Suppressor macrophage treated with lipopolysaccharide for 4 hours (primary cell): Measurements from ENCODE around the gene PCSK2.
A peak's percentile ranks its signal among the peaks of the same experiment; 100 is the strongest.

Experiments
- DNase-seq: peaks from one replicate; pipeline ENCODE4 v3.0.0-alpha.2; 2020

The PCSK2 gene

GRCh38 chr20:17406051-17406590 is 179.3 kb downstream of the PCSK2 start:
- DNase-seq, result no peak

- no peak for DNase-seq
Measured at GRCh38 chr20:17407550-17407949, 180.7 kb downstream of the PCSK2 start.

GRCh38 chr20:17417225-17417624 is 190.4 kb downstream of the PCSK2 start:
- DNase-seq, result no peak

DNA sequence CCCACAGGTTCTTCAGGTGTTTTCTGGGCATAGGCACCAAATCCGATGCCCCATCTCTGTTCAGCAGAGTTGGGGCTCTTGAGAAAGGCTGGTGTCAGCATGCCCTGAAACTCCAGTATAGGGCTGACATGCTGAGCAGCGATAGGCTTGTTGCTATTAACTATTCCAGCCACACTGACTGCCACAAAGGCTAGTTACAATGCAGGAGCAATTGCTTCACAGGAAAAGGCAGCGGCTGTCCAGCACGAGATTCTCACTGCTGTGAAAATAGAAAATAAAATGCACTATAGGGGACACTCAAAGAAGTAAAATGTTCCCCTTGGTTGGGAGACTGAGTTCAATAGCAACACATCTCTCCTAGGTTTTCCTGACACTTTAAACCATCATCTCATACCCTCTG is 191.9 kb downstream of the PCSK2 start:
- DNase-seq, result no peak

- DNase-seq, result no peak
Measured at GRCh38 chr20:17419479-17420041, 192.7 kb downstream of the PCSK2 start.

GRCh38 chr20:17421493-17421892 is 194.7 kb downstream of the PCSK2 start:
- DNase-seq, result no peak

- no peak for DNase-seq
Measured at GRCh38 chr20:17423782-17424181, 196.9 kb downstream of the PCSK2 start.

GRCh38 chr20:17427638-17428037 is 200.8 kb downstream of the PCSK2 start:
- no peak for DNase-seq

- DNase-seq, result no peak
Measured at GRCh38 chr20:17430125-17430950, 203.5 kb downstream of the PCSK2 start.

- peak; percentile 57 for DNase-seq
Measured at GRCh38 chr20:17431621-17432364, 205.0 kb downstream of the PCSK2 start.

DNA sequence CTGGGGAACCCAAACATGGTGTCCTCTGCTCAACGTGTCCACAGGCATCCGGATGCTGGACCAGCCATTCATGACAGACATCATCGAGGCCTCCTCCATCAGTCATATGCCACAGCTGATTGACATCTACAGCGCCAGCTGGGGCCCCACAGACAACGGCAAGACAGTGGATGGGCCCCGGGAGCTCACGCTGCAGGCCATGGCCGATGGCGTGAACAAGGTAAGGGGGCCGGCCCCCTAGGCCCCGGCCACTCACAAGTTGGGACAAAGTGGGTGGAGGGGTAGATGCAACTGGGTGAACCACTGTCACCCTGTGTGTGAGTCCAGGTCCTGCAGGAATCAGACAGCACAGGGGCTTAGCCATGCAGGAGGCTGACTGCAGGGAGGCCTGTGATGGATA is 209.8 kb downstream of the PCSK2 start:
- no peak for DNase-seq

DNA sequence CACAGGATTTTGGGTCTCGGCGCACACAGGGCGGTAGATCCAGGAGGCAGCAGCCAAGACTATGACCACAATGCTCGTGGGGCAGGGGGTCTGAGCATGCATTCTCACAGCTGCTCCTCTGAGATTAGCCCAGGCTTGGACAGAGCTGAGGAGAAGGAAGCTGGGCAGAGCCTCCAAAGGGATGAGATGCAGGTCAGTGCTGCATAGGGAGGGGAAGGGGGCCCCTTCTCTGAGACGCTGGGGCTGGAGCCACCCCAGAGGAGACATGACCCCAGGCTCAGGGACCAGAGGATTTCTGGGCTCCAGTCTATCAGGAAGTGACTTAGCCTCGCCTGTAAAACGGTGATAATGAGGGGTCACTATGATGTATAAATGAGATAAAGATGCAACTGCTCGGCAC is 210.4 kb downstream of the PCSK2 start:
- no peak for DNase-seq

DNA sequence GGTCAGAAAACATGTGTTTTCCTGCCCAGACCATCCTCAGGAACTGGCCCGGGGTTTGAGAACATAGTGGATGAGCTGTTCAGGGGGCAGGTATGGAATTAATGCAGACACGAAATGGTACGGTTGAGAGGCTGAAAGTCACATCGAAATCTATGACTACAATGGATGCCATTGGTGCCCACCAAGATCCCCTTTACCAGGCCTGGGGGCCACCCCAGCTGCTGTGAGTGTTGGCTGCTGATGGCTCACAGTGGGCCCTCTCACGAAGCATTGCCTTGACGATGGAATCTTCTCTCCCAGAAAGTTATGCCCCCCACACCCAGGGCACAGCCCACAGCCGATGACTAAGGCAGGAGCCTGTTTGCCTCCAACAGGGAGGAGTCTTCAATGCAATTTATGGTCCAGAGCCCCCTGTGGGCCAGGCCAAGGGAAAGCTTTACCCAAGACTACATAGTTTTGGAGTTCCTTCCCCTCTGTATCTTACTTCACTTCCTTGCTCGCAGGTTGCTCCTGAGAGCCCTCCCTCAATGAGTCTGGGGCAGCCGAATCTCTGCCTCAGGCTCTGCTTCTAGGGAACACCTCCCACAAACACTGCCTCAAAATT is 211.7 kb downstream of the PCSK2 start:
- DNase-seq, result no peak

DNA sequence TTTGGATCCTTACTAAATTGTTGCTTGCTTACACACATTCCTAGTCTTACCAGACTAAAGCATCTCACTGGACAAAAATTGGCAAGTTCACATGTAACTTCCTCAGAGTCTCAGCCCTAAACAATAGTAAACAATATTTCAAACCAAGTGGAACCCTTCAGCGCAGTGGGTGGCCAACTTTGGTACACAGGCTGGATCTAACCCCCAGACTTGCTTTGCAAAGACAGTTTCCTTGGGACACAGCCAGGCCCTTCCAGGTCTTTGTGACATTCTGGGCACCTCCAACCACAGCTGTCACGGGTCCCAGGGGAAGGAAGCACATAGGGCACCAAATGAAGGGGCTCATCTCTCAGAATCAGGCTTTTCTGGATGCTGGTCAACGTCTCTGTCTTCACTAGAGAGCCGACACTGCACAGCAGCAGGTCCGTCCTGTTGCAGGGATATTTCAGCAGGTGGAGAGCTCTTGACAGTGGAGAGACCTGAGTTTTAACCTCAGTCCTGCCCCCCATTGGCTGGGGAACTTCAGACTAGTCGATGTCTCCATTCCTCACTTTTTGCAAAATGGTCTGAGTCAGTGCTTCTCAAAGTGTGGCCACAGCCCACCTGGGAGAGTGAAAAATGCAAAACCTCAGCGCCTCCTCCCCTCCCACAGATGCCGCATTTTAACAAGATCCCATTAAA is 212.9 kb downstream of the PCSK2 start:
- DNase-seq, result no peak

DNA sequence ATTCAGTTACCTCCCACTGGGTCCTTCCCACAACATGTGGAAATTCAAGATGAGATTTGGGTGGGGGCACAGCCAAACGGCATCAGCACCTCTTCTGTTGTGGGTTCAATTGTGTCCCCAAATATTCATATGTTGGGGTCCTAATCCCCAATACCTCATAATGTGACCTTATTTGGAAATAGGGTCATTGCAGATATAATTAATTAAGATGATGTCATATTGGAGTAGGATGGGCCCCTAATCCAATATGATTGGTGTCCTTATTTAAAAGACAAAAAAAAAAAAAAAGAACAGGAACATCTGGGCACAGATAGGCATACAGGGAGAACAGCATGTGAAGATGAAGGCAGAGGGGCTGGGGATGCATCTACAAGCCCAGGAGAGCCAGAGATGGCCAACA is 214.9 kb downstream of the PCSK2 start:
- DNase-seq, result no peak

GRCh38 chr20:17442588-17442987 is 215.7 kb downstream of the PCSK2 start:
- DNase-seq, result no peak

GRCh38 chr20:17443131-17443858 is 216.5 kb downstream of the PCSK2 start:
- no peak for DNase-seq

GRCh38 chr20:17444091-17444490 is 217.3 kb downstream of the PCSK2 start:
- no peak for DNase-seq

- DNase-seq, result no peak
Measured at GRCh38 chr20:17445543-17445942, 218.7 kb downstream of the PCSK2 start.

DNA sequence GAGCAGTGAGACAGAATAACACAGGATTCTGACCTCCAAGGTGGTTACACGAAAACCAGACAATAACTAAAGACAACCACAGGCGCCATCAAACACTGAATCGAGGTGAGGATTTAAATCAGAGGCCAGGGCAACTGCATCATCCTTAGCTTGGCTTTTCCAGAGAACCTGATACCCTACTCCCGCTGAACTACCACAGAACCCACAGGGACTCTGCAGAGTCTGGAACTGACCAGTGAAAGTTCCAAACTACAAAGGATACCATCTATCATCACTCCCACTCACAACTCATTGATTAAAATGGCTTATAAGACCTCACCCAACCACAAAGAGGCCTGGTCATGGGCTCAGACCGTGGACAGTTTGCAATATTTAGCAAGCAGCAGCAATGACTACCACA is 219.3 kb downstream of the PCSK2 start:
- no peak for DNase-seq

DNA sequence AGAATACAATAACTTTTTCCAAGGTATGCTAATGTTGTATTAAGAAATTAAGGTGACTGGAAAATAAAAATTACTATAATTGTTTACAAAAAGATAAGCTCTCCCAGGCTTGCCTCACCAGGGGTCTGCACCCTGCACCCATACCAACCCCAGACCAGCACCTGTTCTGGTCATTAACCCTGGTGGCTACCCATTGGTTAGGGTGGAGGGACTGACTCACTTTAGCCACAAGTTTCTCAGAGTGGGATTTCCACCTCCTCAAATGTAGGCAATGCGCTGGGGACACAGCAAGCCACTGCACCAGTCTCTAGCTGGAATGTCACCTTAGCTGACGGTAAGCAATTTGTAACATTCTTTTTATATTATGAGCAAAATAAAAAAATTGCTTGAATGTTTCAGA is 221.2 kb downstream of the PCSK2 start:
- no peak for DNase-seq

- DNase-seq, result no peak
Measured at GRCh38 chr20:17449031-17449430, 222.2 kb downstream of the PCSK2 start.
